ENCODE results near the gene SPATA20.

GRCh38 chr17:50586421-50587247 lies 39.7 kb downstream of the SPATA20 start:
- TF ChIP-seq CTCF (IDR thresholded peaks at IDR 0.05) (no peak), POLR2A (IDR thresholded peaks at IDR 0.05) (no peak)
